PFSK-1 (cell line): ENCODE data around the gene CASP2.

Experiments
- FOXP2 ChIP-seq: optimal IDR thresholded peaks from 2 replicates; pipeline ENCODE3; 2011; ENCODE audit warnings: borderline replicate concordance, control low read depth, inconsistent platforms; ENCODE audit not compliant: insufficient read depth; ENCODE audit errors: extremely low read length, extremely low read depth
- REST ChIP-seq, 2 experiments: IDR thresholded peaks; 2 replicates each; pipeline versions ENCODE4 v1.6.1 to v1.8.0; 2011 to 2012; ENCODE audit warnings: low read depth in 2 of 2, low read length in 2 of 2, control low read depth in 1 of 2, inconsistent platforms in 1 of 2, mild to moderate bottlenecking in 1 of 2, moderate library complexity in 1 of 2; ENCODE audit not compliant: insufficient read depth in 1 of 2
- SIN3A ChIP-seq: IDR thresholded peaks from 2 replicates; pipeline ENCODE4 v1.6.1; 2012; ENCODE audit warnings: mild to moderate bottlenecking, low read length, moderate library complexity, borderline replicate concordance; ENCODE audit not compliant: insufficient read depth
- TAF1 ChIP-seq: IDR thresholded peaks from 2 replicates; pipeline ENCODE4 v1.6.1; 2012; ENCODE audit warnings: low read length, control low read depth, borderline replicate concordance; ENCODE audit not compliant: insufficient read depth

DNA sequence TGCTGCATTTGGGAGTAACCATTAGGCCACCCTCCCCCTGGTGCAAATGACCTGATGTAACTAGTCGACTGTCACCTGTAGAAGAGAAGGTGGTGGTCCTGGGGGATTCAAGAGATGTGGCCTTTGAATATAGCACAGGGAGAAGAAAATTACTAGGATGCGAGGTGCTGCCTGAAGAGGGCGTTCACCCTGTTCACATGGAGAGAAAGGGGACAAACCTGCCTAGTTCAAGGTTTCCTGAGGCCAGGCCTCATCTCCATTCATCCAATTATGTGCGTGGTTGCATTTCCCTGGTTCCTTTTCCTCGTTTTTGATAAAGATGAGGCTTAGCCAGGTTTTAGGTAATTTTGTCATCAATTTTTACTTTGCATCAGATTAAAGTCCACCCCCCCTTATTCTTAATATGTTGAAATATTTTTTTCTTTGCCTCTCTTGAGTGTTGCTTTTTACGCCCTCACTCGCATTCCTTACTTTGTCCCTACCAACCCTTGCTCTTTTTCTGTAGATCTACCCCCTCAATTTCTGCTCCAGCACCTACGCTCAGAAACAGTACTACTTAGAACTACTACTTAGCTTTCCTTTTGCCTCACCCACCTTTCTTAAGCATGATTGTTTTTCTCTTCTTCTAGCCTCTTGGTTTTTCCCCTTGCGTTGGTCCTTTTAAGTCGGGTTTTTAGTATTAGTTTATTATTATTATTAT, 41.5 kb downstream of the CASP2 start:
- no peak for TF ChIP-seq SIN3A
- TF ChIP-seq REST (IDR thresholded peaks at IDR 0.05; ENCODE audit: insufficient read depth in 1 of 2, low read depth in 2 of 2, low read length in 2 of 2): no peak
- TF ChIP-seq FOXP2: no peak
- no peak for TF ChIP-seq TAF1
